H1 (cell line): ENCODE results near the gene TROAP. TPM values are rescaled to one million over a fixed set of nuclear protein-coding genes. Genes with fewer than 3 reads are reported as not detected.
A peak's percentile ranks its signal among the peaks of the same experiment; 100 is the strongest.

ENCODE experiments used
- CHD1 ChIP-seq: IDR thresholded peaks from 2 replicates; pipeline ENCODE4 v1.6.1; 2012; ENCODE audit warnings: low read depth, low read length, improper control_type of control experiment
- CREB1 ChIP-seq: IDR thresholded peaks from 2 replicates; pipeline ENCODE4 v1.6.1; 2012; ENCODE audit warnings: inconsistent platforms
- HDAC2 ChIP-seq, 2 experiments: fragments of 300-600 bp in 1 of 2; sonication (generic) in 1 of 2; IDR thresholded peaks; 2 replicates each; pipeline ENCODE4 v1.6.1; 2011 to 2012; ENCODE audit warnings: low read depth in 2 of 2, low read length in 2 of 2, mild to moderate bottlenecking in 2 of 2, moderate library complexity in 2 of 2, borderline replicate concordance in 1 of 2, inconsistent platforms in 1 of 2
- SAP30 ChIP-seq: fragments of 300-600 bp; sonication (generic); IDR thresholded peaks from 2 replicates; pipeline ENCODE4 v1.7.1; 2012; ENCODE audit warnings: low read length, moderate library complexity, mild to moderate bottlenecking, inconsistent platforms; ENCODE audit not compliant: insufficient read depth, insufficient replicate concordance
- SP1 ChIP-seq: IDR thresholded peaks from 2 replicates; pipeline ENCODE4 v1.6.1; 2011; ENCODE audit warnings: low read depth, low read length
- SUZ12 ChIP-seq: fragments of 200-600 bp; sonication (generic); IDR thresholded peaks from 2 replicates; pipeline ENCODE4 v1.6.1; 2012; ENCODE audit warnings: mild to moderate bottlenecking, inconsistent platforms, low read length, moderate library complexity, mixed read lengths
- TBP ChIP-seq: IDR thresholded peaks from 2 replicates; pipeline ENCODE4 v1.6.1; 2011; ENCODE audit warnings: low read depth, low read length, improper control_type of control experiment
- TEAD4 ChIP-seq: IDR thresholded peaks from 2 replicates; pipeline ENCODE4 v1.6.1; 2012; ENCODE audit warnings: low read depth, low read length, inconsistent platforms, mixed read lengths
- ZNF274 ChIP-seq: IDR thresholded peaks from 2 replicates; pipeline ENCODE4 v1.7.0; 2012; ENCODE audit warnings: low read length, borderline replicate concordance; ENCODE audit errors: extremely low read depth
- polyA plus RNA-seq, 7 experiments: library from polyadenylated mRNA; depleted of rRNA in 3 of 7; stranded (reverse) in 5 of 7; unstranded in 2 of 7; fragments of >200 nt in 5 of 7; fragments of 200-250 nt in 2 of 7; gene quantifications; 1 replicate in 5 of 7; 2 replicates in 1 of 7; 4 replicates in 1 of 7; pipeline versions ENCODE4 v1.2.1 to v1.2.3, GENCODE V29; 2011 to 2013; ENCODE audit warnings: missing spikeins in 2 of 7, mixed read lengths in 2 of 7
- total RNA-seq: library from RNA; stranded (reverse); fragmentation: NEBNext Ultra II Directional; extraction: Animal tissue kit (Norgen Biotek cat#: 25700); gene quantifications from 2 replicates; pipeline ENCODE4 v1.2.1, GENCODE V29; 2021
- TF ChIP-seq, protein P1 (sequence below): fragments of 300-600 bp; sonication (generic); IDR thresholded peaks from 2 replicates; pipeline ENCODE4 v1.7.1; 2012; ENCODE audit warnings: low read length, moderate library complexity, mild to moderate bottlenecking, inconsistent platforms; ENCODE audit not compliant: insufficient replicate concordance

Gene TROAP
- total and polyA plus RNA-seq, 2 of the 8 experiments (the other 6 are each of a cell fraction or from before 2014, with no cell fraction given) = 36.7 to 52.0 TPM

DNA sequence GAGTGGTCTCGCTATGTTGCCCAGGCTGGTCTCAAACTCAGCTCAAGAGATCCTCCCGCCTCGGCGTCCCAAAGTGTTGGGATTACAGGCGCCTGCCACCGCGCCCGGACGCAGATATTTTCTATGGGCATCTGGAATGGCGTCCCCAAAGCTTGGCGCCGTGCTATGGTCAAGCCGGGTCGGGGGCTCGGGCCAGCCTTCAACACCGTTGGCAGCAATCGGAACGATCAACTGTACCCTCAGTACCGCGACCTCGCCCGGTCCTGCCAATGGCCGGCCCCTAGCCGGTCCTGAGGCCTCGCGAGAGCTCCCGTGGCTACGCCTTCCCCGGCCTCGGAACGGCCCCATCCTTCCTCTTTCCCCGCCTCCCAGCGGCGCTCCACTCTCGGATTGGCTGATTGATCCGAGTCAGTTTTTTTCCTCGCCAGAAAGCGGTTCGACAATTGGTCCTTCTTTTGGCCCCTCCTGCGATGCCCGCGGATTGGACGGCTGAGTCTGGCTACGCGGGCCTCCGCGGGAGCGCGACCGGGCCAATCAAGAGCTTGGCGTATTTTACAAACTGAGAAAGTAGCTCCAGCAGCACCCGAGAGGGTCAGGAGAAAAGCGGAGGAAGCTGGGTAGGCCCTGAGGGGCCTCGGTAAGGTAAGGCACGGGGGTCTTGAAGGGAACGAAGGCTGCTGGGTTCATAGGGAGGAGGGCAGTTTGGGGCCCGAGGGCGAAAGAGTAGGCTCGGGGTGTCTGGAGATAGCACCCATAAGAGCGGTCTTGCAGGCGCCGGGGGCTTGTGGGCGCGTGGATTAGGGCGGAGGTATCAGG lies at the start of gene TROAP (continued):
- TF ChIP-seq SUZ12 (no peak), SAP30 (peak; percentile 54), ZNF274 (no peak), CREB1 (peak; percentile 69), TBP (peak; percentile 36; the same call in 1 of the 2 replicates), TEAD4 (no peak), CHD1 (no peak), HDAC2 (IDR thresholded peaks at IDR 0.05; ENCODE audit: borderline replicate concordance in 1 of 2, low read depth in 2 of 2, low read length in 2 of 2) (peak in 1 of 2 experiments; percentile 56; a peak in 1 of 4 replicates), SP1 (peak; percentile 83; the same call in 1 of the 2 replicates)
- TF ChIP-seq, protein P1, sequence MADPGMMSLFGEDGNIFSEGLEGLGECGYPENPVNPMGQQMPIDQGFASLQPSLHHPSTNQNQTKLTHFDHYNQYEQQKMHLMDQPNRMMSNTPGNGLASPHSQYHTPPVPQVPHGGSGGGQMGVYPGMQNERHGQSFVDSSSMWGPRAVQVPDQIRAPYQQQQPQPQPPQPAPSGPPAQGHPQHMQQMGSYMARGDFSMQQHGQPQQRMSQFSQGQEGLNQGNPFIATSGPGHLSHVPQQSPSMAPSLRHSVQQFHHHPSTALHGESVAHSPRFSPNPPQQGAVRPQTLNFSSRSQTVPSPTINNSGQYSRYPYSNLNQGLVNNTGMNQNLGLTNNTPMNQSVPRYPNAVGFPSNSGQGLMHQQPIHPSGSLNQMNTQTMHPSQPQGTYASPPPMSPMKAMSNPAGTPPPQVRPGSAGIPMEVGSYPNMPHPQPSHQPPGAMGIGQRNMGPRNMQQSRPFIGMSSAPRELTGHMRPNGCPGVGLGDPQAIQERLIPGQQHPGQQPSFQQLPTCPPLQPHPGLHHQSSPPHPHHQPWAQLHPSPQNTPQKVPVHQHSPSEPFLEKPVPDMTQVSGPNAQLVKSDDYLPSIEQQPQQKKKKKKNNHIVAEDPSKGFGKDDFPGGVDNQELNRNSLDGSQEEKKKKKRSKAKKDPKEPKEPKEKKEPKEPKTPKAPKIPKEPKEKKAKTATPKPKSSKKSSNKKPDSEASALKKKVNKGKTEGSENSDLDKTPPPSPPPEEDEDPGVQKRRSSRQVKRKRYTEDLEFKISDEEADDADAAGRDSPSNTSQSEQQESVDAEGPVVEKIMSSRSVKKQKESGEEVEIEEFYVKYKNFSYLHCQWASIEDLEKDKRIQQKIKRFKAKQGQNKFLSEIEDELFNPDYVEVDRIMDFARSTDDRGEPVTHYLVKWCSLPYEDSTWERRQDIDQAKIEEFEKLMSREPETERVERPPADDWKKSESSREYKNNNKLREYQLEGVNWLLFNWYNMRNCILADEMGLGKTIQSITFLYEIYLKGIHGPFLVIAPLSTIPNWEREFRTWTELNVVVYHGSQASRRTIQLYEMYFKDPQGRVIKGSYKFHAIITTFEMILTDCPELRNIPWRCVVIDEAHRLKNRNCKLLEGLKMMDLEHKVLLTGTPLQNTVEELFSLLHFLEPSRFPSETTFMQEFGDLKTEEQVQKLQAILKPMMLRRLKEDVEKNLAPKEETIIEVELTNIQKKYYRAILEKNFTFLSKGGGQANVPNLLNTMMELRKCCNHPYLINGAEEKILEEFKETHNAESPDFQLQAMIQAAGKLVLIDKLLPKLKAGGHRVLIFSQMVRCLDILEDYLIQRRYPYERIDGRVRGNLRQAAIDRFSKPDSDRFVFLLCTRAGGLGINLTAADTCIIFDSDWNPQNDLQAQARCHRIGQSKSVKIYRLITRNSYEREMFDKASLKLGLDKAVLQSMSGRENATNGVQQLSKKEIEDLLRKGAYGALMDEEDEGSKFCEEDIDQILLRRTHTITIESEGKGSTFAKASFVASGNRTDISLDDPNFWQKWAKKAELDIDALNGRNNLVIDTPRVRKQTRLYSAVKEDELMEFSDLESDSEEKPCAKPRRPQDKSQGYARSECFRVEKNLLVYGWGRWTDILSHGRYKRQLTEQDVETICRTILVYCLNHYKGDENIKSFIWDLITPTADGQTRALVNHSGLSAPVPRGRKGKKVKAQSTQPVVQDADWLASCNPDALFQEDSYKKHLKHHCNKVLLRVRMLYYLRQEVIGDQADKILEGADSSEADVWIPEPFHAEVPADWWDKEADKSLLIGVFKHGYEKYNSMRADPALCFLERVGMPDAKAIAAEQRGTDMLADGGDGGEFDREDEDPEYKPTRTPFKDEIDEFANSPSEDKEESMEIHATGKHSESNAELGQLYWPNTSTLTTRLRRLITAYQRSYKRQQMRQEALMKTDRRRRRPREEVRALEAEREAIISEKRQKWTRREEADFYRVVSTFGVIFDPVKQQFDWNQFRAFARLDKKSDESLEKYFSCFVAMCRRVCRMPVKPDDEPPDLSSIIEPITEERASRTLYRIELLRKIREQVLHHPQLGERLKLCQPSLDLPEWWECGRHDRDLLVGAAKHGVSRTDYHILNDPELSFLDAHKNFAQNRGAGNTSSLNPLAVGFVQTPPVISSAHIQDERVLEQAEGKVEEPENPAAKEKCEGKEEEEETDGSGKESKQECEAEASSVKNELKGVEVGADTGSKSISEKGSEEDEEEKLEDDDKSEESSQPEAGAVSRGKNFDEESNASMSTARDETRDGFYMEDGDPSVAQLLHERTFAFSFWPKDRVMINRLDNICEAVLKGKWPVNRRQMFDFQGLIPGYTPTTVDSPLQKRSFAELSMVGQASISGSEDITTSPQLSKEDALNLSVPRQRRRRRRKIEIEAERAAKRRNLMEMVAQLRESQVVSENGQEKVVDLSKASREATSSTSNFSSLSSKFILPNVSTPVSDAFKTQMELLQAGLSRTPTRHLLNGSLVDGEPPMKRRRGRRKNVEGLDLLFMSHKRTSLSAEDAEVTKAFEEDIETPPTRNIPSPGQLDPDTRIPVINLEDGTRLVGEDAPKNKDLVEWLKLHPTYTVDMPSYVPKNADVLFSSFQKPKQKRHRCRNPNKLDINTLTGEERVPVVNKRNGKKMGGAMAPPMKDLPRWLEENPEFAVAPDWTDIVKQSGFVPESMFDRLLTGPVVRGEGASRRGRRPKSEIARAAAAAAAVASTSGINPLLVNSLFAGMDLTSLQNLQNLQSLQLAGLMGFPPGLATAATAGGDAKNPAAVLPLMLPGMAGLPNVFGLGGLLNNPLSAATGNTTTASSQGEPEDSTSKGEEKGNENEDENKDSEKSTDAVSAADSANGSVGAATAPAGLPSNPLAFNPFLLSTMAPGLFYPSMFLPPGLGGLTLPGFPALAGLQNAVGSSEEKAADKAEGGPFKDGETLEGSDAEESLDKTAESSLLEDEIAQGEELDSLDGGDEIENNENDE = no peak
